ENCODE results near the gene LDLRAD3.

GRCh38 chr11:36014898-36015665, 71.2 kb downstream of the LDLRAD3 start:
- TF ChIP-seq CTCF (conservative IDR thresholded peaks at IDR 0.05 in 1 of 2, IDR thresholded peaks at IDR 0.05 in 1 of 2; ENCODE audit: extremely low read depth in 1 of 2, insufficient read depth in 1 of 2, low read depth in 1 of 2, low read length in 2 of 2) (no peak), EZH2 (IDR thresholded peaks at IDR 0.05; ENCODE audit: borderline replicate concordance, low read length) (no peak)

All from mammary epithelial cell (primary cell).